GM18526 (cell line): ENCODE data around the gene DMGDH.

ENCODE experiments used
- POLR2A ChIP-seq: IDR thresholded peaks from 3 replicates; pipeline ENCODE4 v1.6.1; 2011; ENCODE audit not compliant: insufficient read length; ENCODE audit errors: extremely low read depth

Gene DMGDH

DNA sequence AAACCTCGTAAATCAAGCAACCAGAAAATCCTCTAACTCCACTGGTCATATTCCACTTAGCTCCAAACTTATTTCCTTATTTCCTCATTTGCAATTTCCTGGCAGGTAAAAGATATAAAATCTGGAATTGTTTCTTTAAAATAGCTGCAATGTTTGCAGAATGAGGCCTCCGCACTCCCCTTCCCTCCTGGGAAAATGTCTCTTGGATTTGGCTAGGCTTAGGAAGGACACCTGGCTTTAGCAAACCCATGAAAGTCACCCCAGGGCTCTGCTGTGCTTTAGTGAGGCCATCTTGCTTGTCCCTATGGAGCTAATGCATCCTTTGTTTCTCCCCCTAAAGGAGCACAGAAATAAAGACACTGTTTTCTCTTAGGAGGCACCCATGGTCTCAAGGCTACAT is 94.9 kb downstream of the DMGDH start:
- TF ChIP-seq POLR2A: no peak

DNA sequence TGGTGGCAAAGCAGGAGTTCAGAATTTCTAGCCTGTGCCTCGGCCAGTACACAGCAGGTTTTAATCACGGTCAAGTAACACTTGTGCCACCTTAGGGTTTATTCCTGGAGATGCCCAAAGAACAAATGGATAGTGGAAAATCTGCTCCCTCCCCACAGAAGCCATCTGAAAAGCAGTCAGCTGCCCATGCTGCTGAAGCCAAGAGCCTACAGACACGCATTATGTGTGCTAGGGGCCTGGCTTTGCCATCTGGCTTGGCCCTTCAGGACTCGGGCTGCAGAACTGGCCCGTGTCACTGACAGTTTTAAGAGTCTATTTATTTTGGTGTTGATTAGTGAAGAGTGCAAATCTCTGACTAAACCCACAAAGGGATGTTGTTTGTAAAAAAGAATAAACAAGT is 95.5 kb downstream of the DMGDH start:
- no peak for TF ChIP-seq POLR2A

DNA sequence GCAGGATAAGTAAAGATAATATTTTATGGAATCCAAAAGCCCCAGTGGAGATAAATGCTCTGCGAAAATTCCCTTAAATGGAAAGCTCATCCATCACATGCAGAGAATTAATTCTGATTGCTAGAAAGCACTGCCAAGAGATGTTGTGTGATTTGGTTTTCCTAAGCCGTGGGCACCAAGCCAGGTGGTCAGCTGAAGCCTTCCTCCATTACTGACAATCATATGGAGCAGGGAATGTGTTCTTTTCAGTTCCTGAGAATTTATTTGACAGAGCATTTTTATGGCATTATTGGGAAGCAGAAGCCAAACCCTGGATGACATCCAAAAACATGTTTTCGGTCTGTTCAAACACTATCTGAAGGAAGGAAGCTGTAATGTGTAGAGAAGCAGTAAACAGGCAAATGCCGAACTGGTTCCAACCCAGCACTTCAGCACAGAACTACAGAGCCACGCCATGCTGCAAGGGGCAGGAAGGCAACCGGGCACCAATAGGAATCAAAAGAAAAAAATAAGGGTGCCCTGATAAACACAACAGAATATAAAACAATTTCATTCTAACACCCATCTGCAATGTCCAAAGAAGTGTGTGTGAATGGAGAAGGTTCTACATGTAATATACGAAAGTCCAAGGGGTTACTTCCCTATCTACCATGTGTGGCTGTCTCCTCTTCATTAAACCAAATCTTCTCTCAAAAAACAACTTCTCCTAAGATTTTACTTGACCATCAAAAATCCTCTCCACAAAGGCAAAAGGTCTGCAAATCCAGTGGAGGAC is 96.6 kb downstream of the DMGDH start:
- no peak for TF ChIP-seq POLR2A

DNA sequence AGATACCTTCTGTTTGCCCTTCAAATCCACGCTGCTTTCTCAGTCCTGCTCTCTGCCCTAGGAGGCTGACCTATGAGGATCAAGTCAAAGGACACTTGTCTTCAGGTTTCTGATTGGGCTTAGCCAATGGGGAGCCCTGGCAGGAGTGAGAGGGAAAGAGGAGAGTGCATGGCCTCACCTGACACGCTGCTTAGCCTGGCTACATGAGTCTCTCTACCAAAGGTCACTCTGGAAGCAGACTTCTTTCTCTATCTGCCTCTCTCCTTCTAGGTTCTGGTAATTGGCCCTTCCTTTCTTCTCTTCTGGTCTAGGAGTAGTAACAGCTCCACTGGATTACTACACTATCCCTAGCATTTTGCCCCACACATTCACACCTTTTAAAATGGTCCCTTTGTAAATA is 97.5 kb downstream of the DMGDH start:
- TF ChIP-seq POLR2A: no peak

DNA sequence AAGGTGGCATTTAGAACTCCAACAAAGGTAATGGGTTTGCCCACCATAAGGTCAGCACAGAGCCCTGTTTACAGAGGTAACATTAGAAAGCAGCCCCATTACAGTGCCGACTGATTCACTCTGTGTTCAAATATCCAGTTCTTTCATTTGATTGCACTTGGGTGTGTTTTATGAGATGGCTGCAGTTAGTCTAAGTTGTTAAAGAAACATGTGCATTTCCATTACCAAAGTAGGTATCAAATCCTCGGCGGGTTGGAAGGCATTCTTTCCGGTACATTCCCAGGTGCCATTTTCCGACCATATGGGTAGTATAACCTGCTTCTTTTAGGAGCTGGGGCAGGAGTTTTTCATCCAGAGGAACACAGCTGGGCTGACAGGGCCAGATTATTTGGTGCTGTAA is 100.7 kb downstream of the DMGDH start:
- TF ChIP-seq POLR2A: no peak

DNA sequence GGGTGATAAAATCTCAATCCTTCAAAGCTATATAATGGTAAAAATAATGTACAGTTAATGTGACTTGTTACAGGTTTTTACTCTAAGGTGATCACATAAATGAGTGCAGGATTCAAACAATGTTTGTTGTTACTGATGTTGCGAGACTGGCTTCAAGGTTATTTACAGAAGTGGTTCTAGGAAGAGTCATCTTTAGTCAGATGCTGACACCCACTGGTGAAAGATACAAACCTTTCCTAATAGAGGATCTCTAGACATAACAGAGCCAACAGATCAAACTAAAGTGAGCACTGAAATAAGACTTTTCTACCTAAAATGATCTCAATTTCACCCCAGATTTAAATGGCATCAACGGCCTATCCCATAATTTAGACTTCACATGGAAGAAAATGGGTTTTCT is 104.6 kb downstream of the DMGDH start:
- no peak for TF ChIP-seq POLR2A

DNA sequence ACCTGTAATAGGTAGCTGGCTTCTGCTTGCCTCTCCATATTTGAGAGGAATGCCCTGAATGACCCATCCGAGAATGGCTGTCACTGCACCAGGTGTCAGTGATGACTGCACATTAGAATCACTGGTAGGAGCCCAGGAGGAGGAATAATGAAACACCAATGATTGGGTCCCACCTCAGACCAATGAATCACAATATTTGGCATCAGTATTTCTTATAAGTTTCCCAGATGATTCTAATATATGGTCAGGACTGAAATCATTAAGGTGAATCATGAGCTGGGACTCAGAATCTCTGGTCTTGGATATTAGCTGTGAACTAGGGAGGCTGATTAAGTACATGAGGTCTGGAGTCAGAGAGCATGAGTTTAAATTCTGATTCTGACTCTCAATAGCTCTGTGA is 107.7 kb downstream of the DMGDH start:
- no peak for TF ChIP-seq POLR2A

DNA sequence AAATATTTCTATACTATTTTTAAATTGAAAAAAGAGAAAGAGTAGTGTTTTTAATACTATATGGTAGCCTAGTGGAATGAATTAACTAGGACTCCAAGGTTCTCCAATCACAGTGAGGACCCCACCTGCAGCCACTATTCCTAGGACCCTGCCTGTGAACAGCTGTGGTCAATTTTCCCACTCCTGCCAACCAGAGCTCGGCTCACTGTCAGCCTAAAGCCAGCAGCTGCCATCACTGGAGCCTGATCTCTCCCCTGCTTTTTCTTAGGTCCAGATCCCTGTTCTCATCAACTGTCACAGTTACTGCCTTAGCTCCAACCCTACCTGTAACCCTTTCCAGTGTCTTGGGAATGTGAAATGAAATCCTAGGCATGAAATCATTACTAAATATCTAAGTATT is 109.7 kb downstream of the DMGDH start:
- no peak for TF ChIP-seq POLR2A

DNA sequence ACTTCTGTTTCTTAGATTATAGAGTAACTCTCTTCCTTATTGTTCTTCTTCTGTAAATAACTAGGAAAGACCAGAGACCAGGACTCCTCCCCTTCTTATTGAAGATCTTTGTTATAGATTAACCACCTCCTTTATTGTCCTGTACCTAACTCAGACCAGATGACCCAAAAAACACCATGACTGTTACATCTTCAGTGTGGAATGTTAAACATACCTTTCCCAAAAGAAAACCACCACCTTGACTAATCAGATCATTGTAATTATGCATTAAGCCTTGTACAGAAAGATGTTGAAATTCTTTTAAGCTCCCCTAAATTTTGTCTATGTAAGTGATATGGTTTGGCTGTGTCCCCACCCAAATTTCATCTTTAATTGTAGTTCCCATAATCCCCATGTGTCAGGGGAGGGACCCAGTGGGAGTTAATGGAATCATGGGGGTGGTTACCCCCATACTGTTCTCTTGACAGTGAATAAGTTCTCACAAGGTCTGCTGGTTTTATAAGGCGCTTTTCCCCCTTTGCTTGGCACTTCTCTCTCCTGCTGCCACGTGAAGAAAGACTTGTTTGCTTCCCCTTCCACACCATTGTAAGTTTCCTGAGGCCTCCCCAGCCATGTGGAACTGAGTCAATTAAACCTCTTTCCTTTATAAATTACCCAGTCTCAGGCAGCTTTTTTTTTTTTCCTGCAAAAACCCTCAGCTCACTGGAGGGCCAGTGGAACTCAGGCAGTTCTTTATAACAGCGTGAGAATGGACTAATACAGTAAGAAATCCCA is 110.6 kb downstream of the DMGDH start:
- no peak for TF ChIP-seq POLR2A

DNA sequence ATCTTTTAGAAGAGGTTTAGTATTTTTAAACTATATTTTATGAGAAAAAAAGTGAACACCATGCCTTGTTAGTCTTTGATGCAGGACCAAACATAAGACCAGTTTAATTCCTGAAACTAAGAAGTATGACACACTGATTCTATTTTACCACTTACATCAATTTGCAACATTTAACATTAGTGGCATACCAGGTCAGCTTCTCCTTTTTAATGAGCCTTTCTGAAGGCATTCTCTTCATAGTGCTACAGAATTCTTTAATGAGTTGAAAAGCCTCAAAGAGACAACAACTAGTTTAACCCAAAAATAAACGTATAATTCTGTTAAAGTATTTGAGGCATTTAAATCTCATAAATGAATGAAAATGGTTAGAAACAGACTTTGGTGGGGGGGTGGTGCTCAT is 112.6 kb downstream of the DMGDH start:
- no peak for TF ChIP-seq POLR2A

DNA sequence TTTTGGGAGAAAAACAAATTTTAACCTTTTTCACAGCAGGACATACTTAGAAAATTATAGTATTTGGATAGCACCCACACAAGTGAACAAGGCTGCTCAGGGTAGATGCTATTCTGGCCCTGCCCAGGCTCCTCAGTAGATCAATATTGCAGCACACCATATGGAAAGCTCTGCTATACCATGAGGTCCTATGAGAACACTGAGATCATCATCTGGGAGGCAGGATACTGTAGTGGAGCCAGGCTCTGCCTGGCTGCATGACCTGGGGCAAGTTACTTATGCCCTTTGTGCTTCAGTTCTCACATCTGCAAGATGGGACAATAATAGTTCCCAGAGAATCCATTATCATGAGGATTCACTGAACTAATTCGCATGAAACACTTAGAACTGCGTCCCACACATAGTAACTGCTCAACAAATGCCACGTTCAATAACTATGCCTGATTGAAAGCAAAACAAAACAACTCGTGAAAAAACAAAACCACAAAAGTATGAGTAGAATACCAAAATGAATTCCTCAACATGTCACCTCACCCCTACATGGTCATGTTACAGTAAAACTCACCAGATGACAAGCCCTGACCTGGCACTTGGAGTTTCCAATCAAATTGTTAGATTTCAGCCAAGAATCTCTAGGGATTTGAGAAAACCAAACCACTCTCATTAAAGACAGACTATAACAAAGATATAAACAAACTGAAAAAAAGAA is 116.2 kb downstream of the DMGDH start:
- no peak for TF ChIP-seq POLR2A
